GM23338 (cell line): Measurements from ENCODE around the gene ASB2. TPM values are rescaled to one million over a fixed set of nuclear protein-coding genes. Genes with fewer than 3 reads are reported as not detected.

ENCODE experiments used
- ATAC-seq: fragments of 200-7000 bp; cut with Tn5 transposase; 3 replicates; pipeline ENCODE4 v1.9.1; 2020
- DNase-seq: peaks from one replicate; pipeline ENCODE4 v3.0.0-alpha.2; 2015; ENCODE audit warnings: low spot score
- H2AFZ ChIP-seq: fragments of 200-600 bp; sonication (generic); 2 replicates; pipeline ENCODE4 v1.8.0; 2016; ENCODE audit warnings: antibody characterized with exemption, mild to moderate bottlenecking, moderate library complexity
- H3F3A ChIP-seq: fragments of 200-600 bp; sonication (generic); replicated peaks from 2 replicates; pipeline ENCODE4 v1.8.0; 2017; ENCODE audit warnings: antibody characterized with exemption, mixed run types, low read depth
- H3K27ac ChIP-seq: fragments of 200-600 bp; sonication (generic); 2 replicates; pipeline ENCODE4 v1.6.1; 2016; ENCODE audit warnings: low read depth
- H3K27me3 ChIP-seq: fragments of 200-600 bp; sonication (generic); 2 replicates; pipeline ENCODE4 v1.8.0; 2016; ENCODE audit warnings: mild to moderate bottlenecking, mixed run types, moderate library complexity; ENCODE audit not compliant: insufficient read depth
- H3K36me3 ChIP-seq: fragments of 200-600 bp; sonication (generic); 2 replicates; pipeline ENCODE4 v1.8.0; 2016; ENCODE audit warnings: mild to moderate bottlenecking; ENCODE audit not compliant: insufficient read depth
- H3K4me1 ChIP-seq: fragments of 200-600 bp; sonication (generic); 2 replicates; pipeline ENCODE4 v1.8.0; 2016; ENCODE audit warnings: mild to moderate bottlenecking, moderate library complexity; ENCODE audit not compliant: insufficient read depth
- H3K4me2 ChIP-seq: fragments of 200-600 bp; sonication (generic); 2 replicates; pipeline ENCODE4 v1.7.1; 2017; ENCODE audit warnings: mixed run types
- H3K4me3 ChIP-seq: fragments of 200-600 bp; sonication (generic); 2 replicates; pipeline ENCODE4 v1.6.1; 2016; ENCODE audit warnings: mixed run types
- H3K79me2 ChIP-seq: fragments of 200-600 bp; sonication (generic); replicated peaks from 2 replicates; pipeline ENCODE4 v1.8.0; 2017; ENCODE audit warnings: mild to moderate bottlenecking; ENCODE audit not compliant: insufficient read depth
- H3K9me2 ChIP-seq: fragments of 200-600 bp; sonication (generic); 2 replicates; pipeline ENCODE4 v1.8.0; 2017; ENCODE audit not compliant: insufficient read depth
- H4K20me1 ChIP-seq: fragments of 200-600 bp; sonication (generic); replicated peaks from 2 replicates; pipeline ENCODE4 v1.8.0; 2017; ENCODE audit warnings: mild to moderate bottlenecking; ENCODE audit not compliant: insufficient read depth
- H3K27ac Mint-ChIP-seq: 2 replicates; pipeline ENCODE4 v1.8.0; 2020; ENCODE audit warnings: inconsistent platforms, mild to moderate bottlenecking, moderate library complexity, mixed read lengths
- H3K27me3 Mint-ChIP-seq: 3 replicates; pipeline ENCODE4 v1.8.0; 2022; ENCODE audit warnings: low read depth, mild to moderate bottlenecking, moderate library complexity, mixed read lengths, inconsistent platforms; ENCODE audit not compliant: insufficient read depth, poor library complexity
- H3K36me3 Mint-ChIP-seq: 3 replicates; pipeline ENCODE4 v1.8.0; 2021; ENCODE audit warnings: low read depth, mild to moderate bottlenecking, inconsistent platforms, moderate library complexity, mixed read lengths
- H3K4me1 Mint-ChIP-seq: 3 replicates; pipeline ENCODE4 v1.8.0; 2020; ENCODE audit warnings: mild to moderate bottlenecking, inconsistent platforms, mixed read lengths
- H3K4me3 Mint-ChIP-seq: 3 replicates; pipeline ENCODE4 v1.8.0; 2021; ENCODE audit warnings: moderate library complexity, mild to moderate bottlenecking, inconsistent platforms, mixed read lengths
- H3K9me3 Mint-ChIP-seq: 3 replicates; pipeline ENCODE4 v1.8.0; 2020; ENCODE audit warnings: moderate library complexity, mild to moderate bottlenecking, inconsistent platforms, mixed read lengths
- CREB1 ChIP-seq: fragments of 250-450 bp; sonication (Bioruptor Pico); IDR thresholded peaks from 2 replicates; pipeline ENCODE4 v1.5.0; 2020; ENCODE audit warnings: low read depth, mild to moderate bottlenecking, moderate library complexity
- EZH2 ChIP-seq: fragments of 200-600 bp; sonication (generic); IDR thresholded peaks from one replicate; pipeline ENCODE4 v1.8.0; 2017; ENCODE audit warnings: antibody characterized with exemption, mild to moderate bottlenecking, low read depth; ENCODE audit not compliant: unreplicated experiment
- EZH2phosphoT487 ChIP-seq: fragments of 200-600 bp; sonication (generic); IDR thresholded peaks from one replicate; pipeline ENCODE4 v1.8.1; 2018; ENCODE audit warnings: antibody characterized with exemption; ENCODE audit not compliant: unreplicated experiment
- JUNB ChIP-seq: IDR thresholded peaks from one replicate; pipeline ENCODE4 v1.6.1; 2016; ENCODE audit warnings: antibody characterized with exemption; ENCODE audit not compliant: unreplicated experiment
- NANOG ChIP-seq: IDR thresholded peaks from 2 replicates; pipeline ENCODE4 v1.6.1; 2016; ENCODE audit warnings: antibody characterized with exemption, borderline replicate concordance
- STAT1 ChIP-seq: IDR thresholded peaks from one replicate; pipeline ENCODE4 v1.6.1; 2016; ENCODE audit warnings: antibody characterized with exemption; ENCODE audit not compliant: unreplicated experiment
- ZNF114 ChIP-seq: fragments of 250-450 bp; sonication (Bioruptor Pico); IDR thresholded peaks from 2 replicates; pipeline ENCODE4 v1.5.0; 2020; ENCODE audit warnings: mild to moderate bottlenecking, moderate library complexity
- ZNF331 ChIP-seq: fragments of 250-450 bp; sonication (Bioruptor Pico); IDR thresholded peaks from 2 replicates; pipeline ENCODE4 v1.5.0; 2020; ENCODE audit warnings: low read depth, mild to moderate bottlenecking, moderate library complexity
- ZNF462 ChIP-seq: fragments of 250-450 bp; sonication (Bioruptor Pico); IDR thresholded peaks from 2 replicates; pipeline ENCODE4 v1.5.0; 2020; ENCODE audit warnings: mild to moderate bottlenecking, moderate library complexity
- polyA plus RNA-seq: library from polyadenylated mRNA; unstranded; fragments of >200 nt; fragmentation: Nextera tagmentation; extraction: Ambion mirVana; gene quantifications from 2 replicates; pipeline ENCODE4 v1.2.1, GENCODE V29; 2016
- total RNA-seq: library from RNA; depleted of rRNA; stranded (reverse); fragments of >200 nt; shearing (Covaris generic); gene quantifications from 2 replicates; pipeline ENCODE4 v1.2.3, GENCODE V29; 2014
- TF ChIP-seq, protein P1 (sequence below): IDR thresholded peaks from 2 replicates; pipeline ENCODE4 v1.6.1; 2016; ENCODE audit warnings: antibody characterized with exemption
- TF ChIP-seq, protein P2 (sequence below), 2 experiments: fragments of 200-600 bp in 1 of 2; sonication (generic) in 1 of 2; conservative IDR thresholded peaks; 2 replicates each; pipeline versions ENCODE4 v1.5.1 to v1.6.1; 2016 to 2017; ENCODE audit warnings: antibody characterized with exemption in 2 of 2, low read depth in 2 of 2, mild to moderate bottlenecking in 2 of 2, moderate library complexity in 1 of 2

Gene ASB2
- total and polyA plus RNA-seq, 2 experiments from 2014 or later: 1.2 to 1.7 TPM

- TF ChIP-seq ZNF462 (CRISPR knock-in tag) (no peak), NANOG (no peak), CREB1 (CRISPR knock-in tag) (no peak)
- TF ChIP-seq, protein P1, sequence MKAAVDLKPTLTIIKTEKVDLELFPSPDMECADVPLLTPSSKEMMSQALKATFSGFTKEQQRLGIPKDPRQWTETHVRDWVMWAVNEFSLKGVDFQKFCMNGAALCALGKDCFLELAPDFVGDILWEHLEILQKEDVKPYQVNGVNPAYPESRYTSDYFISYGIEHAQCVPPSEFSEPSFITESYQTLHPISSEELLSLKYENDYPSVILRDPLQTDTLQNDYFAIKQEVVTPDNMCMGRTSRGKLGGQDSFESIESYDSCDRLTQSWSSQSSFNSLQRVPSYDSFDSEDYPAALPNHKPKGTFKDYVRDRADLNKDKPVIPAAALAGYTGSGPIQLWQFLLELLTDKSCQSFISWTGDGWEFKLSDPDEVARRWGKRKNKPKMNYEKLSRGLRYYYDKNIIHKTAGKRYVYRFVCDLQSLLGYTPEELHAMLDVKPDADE: no peak
These were observed 10.4 kb downstream of the ASB2 start (continued) for GRCh38 chr14:93965946-93966474.

GRCh38 chr14:93965287-93965821 is 11.0 kb downstream of the ASB2 start:
- Histone ChIP-seq H3K36me3 (no peaks in the 10 kb centered on the region), H3K4me3 (no peak overlapping the region), H3K79me2 (no peaks in the 10 kb centered on the region), H3K27me3 (no peaks in the 10 kb centered on the region), H4K20me1 (no peaks in the 10 kb centered on the region), H2AFZ (no peak overlapping the region), H3K9me2 (0 out of 2 replicates have a peak, but pooled peaks cover 5% of the 10 kb centered on the region), H3K4me2 (no peak overlapping the region), H3K27ac (no peak overlapping the region), H3K4me1 (no peaks in the 10 kb centered on the region), H3F3A (no peaks in the 10 kb centered on the region)
- no peaks in the 10 kb centered on the region for H3K36me3 Mint-ChIP-seq
- ATAC-seq (no peak), DNase-seq (no peak)
- H3K9me3 Mint-ChIP-seq: no peaks in the 10 kb centered on the region
- H3K4me1 Mint-ChIP-seq: no peaks in the 10 kb centered on the region; the same call in 2 of the 3 replicates
- no peak overlapping the region for H3K27ac Mint-ChIP-seq
- H3K4me3 Mint-ChIP-seq: no peak overlapping the region
- no peaks in the 10 kb centered on the region for H3K27me3 Mint-ChIP-seq
- TF ChIP-seq, protein P2, sequence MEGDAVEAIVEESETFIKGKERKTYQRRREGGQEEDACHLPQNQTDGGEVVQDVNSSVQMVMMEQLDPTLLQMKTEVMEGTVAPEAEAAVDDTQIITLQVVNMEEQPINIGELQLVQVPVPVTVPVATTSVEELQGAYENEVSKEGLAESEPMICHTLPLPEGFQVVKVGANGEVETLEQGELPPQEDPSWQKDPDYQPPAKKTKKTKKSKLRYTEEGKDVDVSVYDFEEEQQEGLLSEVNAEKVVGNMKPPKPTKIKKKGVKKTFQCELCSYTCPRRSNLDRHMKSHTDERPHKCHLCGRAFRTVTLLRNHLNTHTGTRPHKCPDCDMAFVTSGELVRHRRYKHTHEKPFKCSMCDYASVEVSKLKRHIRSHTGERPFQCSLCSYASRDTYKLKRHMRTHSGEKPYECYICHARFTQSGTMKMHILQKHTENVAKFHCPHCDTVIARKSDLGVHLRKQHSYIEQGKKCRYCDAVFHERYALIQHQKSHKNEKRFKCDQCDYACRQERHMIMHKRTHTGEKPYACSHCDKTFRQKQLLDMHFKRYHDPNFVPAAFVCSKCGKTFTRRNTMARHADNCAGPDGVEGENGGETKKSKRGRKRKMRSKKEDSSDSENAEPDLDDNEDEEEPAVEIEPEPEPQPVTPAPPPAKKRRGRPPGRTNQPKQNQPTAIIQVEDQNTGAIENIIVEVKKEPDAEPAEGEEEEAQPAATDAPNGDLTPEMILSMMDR (conservative IDR thresholded peaks at IDR 0.05; ENCODE audit: low read depth in 2 of 2): no peak
- TF ChIP-seq CREB1 (CRISPR knock-in tag) (no peak), ZNF114 (CRISPR knock-in tag) (no peak), EZH2phosphoT487 (no peak), JUNB (no peak), STAT1 (no peak), NANOG (no peak), ZNF331 (CRISPR knock-in tag) (no peak), EZH2 (no peak)
